Glutamatergic neuron (in vitro differentiated cells): ENCODE measurements around the gene MRPL1. TPM values are rescaled to one million over a fixed set of nuclear protein-coding genes. Genes with fewer than 3 reads are reported as not detected.

Experiments used
- DNase-seq: peaks from one replicate; pipeline ENCODE4 v3.0.0; 2022
- H3K27ac Mint-ChIP-seq: one replicate; pipeline ENCODE4 v1.8.0; 2020; ENCODE audit warnings: mild to moderate bottlenecking, mixed read lengths, inconsistent platforms; ENCODE audit not compliant: unreplicated experiment
- H3K27me3 Mint-ChIP-seq: one replicate; pipeline ENCODE4 v1.8.0; 2020; ENCODE audit warnings: mild to moderate bottlenecking, moderate library complexity, mixed read lengths, inconsistent platforms; ENCODE audit not compliant: unreplicated experiment
- H3K36me3 Mint-ChIP-seq: one replicate; pipeline ENCODE4 v1.8.0; 2020; ENCODE audit warnings: mild to moderate bottlenecking, mixed read lengths, inconsistent platforms; ENCODE audit not compliant: unreplicated experiment
- H3K4me1 Mint-ChIP-seq: one replicate; pipeline ENCODE4 v1.8.0; 2020; ENCODE audit warnings: mild to moderate bottlenecking, low read depth, mixed read lengths, inconsistent platforms; ENCODE audit not compliant: unreplicated experiment
- H3K4me3 Mint-ChIP-seq: one replicate; pipeline ENCODE4 v1.8.0; 2020; ENCODE audit warnings: mild to moderate bottlenecking, mixed read lengths, inconsistent platforms; ENCODE audit not compliant: unreplicated experiment
- H3K9me3 Mint-ChIP-seq: one replicate; pipeline ENCODE4 v1.8.0; 2020; ENCODE audit warnings: mild to moderate bottlenecking, moderate library complexity, mixed read lengths, inconsistent platforms; ENCODE audit not compliant: unreplicated experiment
- total RNA-seq: library from RNA; stranded (reverse); fragmentation: NEBNext Ultra II Directional; extraction: Animal tissue kit (Norgen Biotek cat#: 25700); gene quantifications from one replicate; pipeline ENCODE4 v1.2.1, GENCODE V29; 2021; ENCODE audit not compliant: unreplicated experiment
- TF ChIP-seq, protein P1 (sequence below): fragments of 200-600 bp; sonication (generic); IDR thresholded peaks from one replicate; pipeline ENCODE4 v1.5.0; 2021; ENCODE audit not compliant: partially characterized antibody, unreplicated experiment

Gene MRPL1
- total RNA-seq, 1 donor from 2014 or later, result 20.1 TPM

DNA sequence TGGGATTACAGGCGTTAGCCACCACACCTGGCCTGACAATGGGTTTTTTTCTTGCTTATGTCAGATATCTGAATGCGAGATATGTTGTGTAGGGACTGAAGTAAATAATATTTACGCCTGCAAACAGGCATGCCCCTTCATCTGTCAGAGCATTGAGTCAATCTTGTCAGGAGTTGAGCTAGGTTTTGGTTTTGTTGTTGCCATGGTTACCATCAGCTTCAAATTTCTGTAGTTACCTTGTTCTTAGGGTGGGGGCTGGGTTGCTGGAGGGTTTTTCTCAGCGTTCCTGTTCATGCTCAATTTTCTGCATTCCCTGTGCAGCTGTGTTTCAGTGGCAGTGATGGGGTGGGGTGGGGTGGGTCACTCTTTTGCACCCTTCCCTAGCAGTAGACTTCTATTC lies 14.5 kb downstream of the MRPL1 start:
- TF ChIP-seq, protein P1, sequence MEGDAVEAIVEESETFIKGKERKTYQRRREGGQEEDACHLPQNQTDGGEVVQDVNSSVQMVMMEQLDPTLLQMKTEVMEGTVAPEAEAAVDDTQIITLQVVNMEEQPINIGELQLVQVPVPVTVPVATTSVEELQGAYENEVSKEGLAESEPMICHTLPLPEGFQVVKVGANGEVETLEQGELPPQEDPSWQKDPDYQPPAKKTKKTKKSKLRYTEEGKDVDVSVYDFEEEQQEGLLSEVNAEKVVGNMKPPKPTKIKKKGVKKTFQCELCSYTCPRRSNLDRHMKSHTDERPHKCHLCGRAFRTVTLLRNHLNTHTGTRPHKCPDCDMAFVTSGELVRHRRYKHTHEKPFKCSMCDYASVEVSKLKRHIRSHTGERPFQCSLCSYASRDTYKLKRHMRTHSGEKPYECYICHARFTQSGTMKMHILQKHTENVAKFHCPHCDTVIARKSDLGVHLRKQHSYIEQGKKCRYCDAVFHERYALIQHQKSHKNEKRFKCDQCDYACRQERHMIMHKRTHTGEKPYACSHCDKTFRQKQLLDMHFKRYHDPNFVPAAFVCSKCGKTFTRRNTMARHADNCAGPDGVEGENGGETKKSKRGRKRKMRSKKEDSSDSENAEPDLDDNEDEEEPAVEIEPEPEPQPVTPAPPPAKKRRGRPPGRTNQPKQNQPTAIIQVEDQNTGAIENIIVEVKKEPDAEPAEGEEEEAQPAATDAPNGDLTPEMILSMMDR, result no peak
- peaks cover 3% of the 10 kb centered on the region for H3K27me3 Mint-ChIP-seq
- H3K4me3 Mint-ChIP-seq, result no peak overlapping the region
- H3K36me3 Mint-ChIP-seq, result no peaks in the 10 kb centered on the region
- H3K27ac Mint-ChIP-seq, result no peak overlapping the region
- H3K4me1 Mint-ChIP-seq, result peaks cover 2% of the 10 kb centered on the region
- no peak for DNase-seq
- H3K9me3 Mint-ChIP-seq, result no peaks in the 10 kb centered on the region

DNA sequence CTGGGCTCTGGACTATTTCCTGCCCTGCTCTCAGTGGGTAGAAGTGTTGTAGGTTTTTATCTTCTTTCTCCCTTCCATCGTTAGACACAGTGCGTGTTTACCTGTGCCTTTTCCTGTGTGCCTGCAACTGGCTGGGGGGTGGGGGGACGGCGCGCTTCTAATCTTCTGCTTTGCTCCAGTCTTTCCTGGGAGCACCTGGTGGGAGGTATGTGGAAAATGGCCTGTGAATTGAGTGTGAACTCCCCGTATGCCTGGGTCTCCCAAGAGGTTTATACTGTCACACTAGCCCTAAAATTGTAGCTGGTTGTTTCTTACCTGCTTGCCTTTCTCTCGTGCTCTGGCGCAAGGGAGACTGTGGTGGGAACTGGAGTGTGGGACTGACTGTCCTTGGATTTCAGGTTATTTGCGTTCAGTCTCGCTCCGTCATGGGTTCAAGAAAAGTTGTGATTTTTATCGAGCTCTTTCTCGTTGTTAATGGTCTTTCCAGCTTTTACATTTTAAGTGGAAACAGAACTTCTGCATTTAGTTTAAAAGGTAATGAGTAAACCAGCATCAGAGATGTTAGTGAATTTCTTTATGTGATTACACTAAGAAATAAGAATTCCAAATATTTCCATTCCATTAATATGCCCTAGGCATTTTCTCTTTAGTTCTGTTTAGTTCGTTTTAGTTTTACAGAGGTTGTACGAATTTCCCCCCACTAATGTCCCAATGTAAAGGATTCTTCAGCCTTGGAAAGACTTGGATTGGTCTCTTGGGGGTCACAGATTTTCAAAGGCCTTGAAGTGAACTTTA lies 15.3 kb downstream of the MRPL1 start:
- Mint-ChIP-seq H3K27ac (no peak overlapping the region), H3K9me3 (no peaks in the 10 kb centered on the region), H3K36me3 (no peaks in the 10 kb centered on the region), H3K27me3 (peaks cover 3% of the 10 kb centered on the region), H3K4me3 (no peak overlapping the region), H3K4me1 (peaks cover 2% of the 10 kb centered on the region)
- DNase-seq, result no peak
- TF ChIP-seq, protein P1, result no peak

DNA sequence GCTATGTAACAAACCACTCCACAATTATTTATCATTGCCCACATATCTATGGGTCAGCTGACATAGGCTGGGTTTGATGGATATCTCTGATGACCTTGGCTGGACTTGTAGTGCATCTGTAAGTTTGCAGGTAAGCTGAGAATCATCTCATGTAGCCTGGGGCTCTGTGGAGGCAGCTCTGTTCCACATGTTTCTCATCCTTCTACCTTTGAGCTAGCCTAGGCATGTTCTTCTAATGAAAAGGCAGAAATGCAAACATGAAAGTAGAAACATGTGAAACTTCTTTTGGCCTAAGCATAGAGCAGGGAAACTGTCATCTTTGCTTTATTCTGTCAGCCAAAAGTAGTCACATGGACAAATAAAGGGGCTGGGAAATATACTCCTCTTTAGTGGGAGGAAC lies 18.2 kb downstream of the MRPL1 start:
- Mint-ChIP-seq H3K9me3 (no peaks in the 10 kb centered on the region), H3K27me3 (peaks cover 3% of the 10 kb centered on the region), H3K4me1 (peaks cover 2% of the 10 kb centered on the region), H3K27ac (no peak overlapping the region), H3K36me3 (no peaks in the 10 kb centered on the region), H3K4me3 (no peak overlapping the region)
- TF ChIP-seq, protein P1, result no peak
- no peak for DNase-seq

DNA sequence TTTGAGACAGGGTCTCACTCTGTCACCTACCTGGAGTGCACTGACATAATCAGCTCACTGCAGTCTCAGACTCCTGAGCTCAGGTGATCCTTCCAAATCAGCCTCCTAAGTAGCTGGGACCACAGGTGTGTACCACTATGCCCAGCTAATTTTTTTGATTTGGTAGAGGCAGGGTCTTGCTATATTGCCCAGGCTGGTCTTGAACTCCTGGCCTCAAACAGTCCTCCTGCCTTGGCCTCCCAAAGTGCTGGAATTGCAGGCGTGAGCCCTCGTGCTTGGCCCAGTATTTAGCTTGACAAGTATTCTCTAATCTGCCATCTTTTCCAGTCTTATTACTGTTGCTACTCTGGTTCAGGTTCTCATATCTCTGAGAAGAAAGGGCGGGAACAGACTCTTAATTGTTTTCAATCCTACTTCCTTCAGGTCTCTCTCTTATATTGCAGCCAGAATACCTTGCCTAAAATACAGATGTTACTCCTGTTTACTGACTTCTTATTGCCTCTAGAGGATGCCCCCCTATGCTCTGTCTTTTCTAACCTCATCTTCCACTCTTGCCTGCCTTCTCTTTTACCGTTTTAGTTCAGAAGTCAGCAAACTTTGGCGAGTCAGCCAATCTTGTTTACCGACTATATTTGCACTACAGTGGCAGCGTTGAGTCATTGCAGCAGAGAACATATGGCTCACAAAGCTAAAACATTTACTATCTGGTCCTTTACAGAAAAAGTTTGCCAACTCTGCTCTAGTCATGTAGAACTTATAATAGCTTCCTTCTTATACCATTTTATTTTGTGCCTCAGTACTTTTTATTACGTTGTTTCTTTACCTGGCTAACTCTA lies 19.0 kb downstream of the MRPL1 start:
- TF ChIP-seq, protein P1, result no peak
- H3K36me3 Mint-ChIP-seq, result no peaks in the 10 kb centered on the region
- peaks cover 2% of the 10 kb centered on the region for H3K4me1 Mint-ChIP-seq
- H3K9me3 Mint-ChIP-seq, result no peaks in the 10 kb centered on the region
- H3K27me3 Mint-ChIP-seq, result peaks cover 3% of the 10 kb centered on the region
- H3K4me3 Mint-ChIP-seq, result no peak overlapping the region
- no peak for DNase-seq
- H3K27ac Mint-ChIP-seq, result no peak overlapping the region

DNA sequence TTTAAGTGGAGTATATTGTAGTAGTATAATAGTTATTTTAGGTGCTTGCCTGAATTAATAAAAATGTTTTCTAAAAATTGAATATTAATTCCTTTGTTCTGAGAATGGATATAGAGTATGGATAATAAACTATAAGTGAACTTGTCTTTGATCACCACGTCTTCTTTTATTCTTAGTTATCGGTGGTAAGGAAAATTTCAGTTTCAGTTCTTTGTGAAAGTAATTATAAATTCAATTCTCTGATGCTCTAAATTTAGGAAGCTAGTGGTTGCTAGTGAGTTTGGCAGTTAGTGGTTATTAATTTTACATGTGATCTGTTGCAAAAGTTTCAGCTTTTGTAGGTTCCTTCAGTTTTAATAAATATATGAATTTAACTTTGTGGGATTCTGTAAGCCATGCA lies 30.8 kb downstream of the MRPL1 start:
- Mint-ChIP-seq H3K36me3 (no peaks in the 10 kb centered on the region), H3K4me3 (no peak overlapping the region), H3K27me3 (no peaks in the 10 kb centered on the region), H3K9me3 (no peaks in the 10 kb centered on the region), H3K4me1 (no peaks in the 10 kb centered on the region), H3K27ac (no peak overlapping the region)
- TF ChIP-seq, protein P1, result no peak
- no peak for DNase-seq
